Measurements from ENCODE around the gene BMX.

BMX gene

DNA sequence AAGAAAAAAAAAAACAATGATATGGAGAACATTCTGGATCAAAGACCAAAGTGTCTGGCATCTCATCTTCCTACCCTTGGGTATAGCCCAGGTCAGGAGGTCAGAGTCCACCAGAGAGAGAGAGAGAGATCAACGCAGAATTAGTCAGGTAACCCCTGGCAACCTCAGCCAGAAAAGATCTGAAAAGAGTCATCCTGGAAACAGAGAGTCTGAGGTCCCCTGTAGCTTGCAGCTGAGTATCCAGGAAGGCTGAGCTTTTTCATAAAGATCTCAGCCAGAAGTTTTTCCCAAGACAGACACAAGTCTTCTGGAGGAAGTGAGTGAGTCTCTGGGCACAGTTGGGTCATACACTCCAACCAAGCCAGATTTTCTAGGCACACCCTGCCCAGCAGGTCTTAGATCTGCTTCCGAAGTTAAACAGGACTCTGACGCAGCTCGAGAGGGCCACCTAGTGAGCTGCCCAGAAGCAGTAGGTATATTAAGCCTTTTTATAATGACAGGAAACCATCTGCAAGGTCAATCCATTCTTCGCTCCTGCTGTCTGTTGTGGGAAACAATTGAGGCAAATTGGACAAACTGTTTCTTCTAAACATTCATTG, 64.5 kb downstream of the BMX start:
- peak; percentile 66 for TF ChIP-seq CTCF (IDR thresholded peaks at IDR 0.05; ENCODE audit: low read depth, low read length)
- peak; percentile 22 for DNase-seq (ENCODE audit: extremely low read depth, low read depth)

- no peak for DNase-seq (ENCODE audit: extremely low read depth, low read depth)
Observed at GRCh38 chrX:15566244-15566643, 65.6 kb downstream of the BMX start.

DNA sequence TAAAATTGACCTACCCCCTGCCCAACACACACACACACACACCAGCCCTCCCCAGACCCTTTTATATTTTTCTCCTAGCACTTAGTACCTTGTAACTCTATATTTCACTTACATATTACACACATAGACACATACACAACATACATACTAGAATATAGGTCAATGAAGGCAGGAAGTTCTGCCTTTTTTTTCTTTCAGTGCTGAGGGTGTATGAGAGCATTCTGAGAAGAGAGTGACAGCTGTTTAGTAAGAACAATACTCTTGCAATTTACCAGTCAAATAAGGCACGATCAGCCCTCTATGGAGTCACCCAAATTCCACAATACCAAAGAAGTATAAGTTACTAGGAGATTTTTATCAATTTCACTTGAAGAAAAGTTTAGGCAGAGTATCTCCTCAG, 66.7 kb downstream of the BMX start:
- TF ChIP-seq CTCF (IDR thresholded peaks at IDR 0.05; ENCODE audit: low read depth, low read length) = no peak
- DNase-seq (ENCODE audit: extremely low read depth, low read depth) = no peak

More at GRCh38 chrX:15566244-15566643, 65.6 kb downstream of the BMX start:
- TF ChIP-seq CTCF (IDR thresholded peaks at IDR 0.05; ENCODE audit: low read depth, low read length) = no peak

DNA sequence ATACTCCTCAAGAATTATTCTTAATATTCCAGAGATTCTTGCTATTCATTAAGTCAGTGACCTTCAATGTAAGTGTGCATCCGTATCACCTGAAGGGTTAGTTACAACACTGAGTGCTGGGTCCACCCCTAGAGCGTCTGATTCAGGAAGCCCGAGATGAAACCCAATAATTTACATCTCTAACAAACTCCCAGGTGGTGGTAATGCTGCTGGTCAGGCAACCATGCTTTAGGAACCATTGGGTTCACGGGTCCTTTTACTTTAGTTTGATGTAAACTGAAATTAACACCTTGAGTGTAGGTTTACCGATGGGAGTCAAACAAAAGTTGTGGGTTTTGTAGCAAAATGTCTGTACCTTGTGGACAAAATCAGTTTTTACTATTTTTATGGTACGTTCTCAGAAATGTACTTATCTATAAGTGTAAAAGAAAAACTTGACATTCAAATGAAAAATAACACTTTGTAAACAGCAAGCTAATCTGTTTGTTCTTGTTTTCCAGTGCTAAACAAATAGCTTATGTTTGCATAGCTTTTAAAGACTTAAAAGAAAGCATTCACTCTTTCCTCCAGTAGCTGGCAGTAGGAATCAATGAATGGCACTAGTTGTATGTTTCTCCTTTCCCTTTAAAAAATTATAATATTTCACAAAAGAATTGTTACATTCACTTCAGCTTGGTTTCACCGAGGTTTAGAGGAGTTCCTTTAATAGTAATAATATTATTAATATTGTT, 67.4 kb downstream of the BMX start:
- TF ChIP-seq CTCF (IDR thresholded peaks at IDR 0.05; ENCODE audit: low read depth, low read length) = no peak; the same call in none of the 2 replicates
- no peak for DNase-seq (ENCODE audit: extremely low read depth, low read depth)

GRCh38 chrX:15570145-15570544, 69.5 kb downstream of the BMX start:
- no peak for DNase-seq (ENCODE audit: extremely low read depth, low read depth)
- TF ChIP-seq CTCF (IDR thresholded peaks at IDR 0.05; ENCODE audit: low read depth, low read length) = no peak

DNA sequence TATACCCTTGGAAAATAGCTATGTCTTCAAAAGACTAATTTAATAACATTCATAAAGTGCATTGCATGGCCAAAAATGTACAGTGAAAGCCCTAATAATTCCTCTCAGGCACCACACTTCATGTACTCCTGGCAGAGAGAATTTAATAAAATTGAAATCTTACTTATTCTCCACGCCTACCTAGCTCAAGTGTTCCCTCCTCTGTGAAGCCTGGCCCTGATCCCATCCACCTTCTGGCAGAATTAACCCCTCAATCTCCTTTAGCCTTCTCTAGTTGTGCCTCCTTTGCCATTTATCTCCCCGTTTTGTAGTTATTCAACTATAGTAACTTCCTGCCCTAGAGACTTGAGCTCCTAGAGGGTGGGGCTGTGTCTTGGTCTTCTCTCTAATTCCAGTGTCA, 73.4 kb downstream of the BMX start:
- DNase-seq (ENCODE audit: extremely low read depth, low read depth) = no peak
- no peak for TF ChIP-seq CTCF (IDR thresholded peaks at IDR 0.05; ENCODE audit: low read depth, low read length)

DNA sequence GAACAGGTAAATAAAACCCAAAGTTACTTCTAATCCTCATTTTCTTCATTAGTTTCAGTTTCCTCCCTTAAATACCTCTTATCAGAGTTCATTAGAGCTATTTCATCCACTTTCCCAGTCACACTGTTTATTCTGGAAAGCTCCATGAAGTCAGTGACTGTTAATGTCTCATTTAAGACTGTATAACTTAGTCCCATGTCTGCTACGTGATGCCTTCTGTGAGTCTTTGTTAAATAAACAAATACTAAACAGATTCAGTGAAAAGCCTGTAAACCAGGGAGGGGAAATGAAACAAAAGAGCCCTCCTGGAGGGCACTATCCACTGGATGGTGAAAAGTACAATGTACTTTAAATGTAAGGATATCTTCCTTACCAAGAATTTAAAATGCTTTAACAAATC, 75.4 kb downstream of the BMX start:
- no peak for DNase-seq (ENCODE audit: extremely low read depth, low read depth)
- no peak for TF ChIP-seq CTCF (IDR thresholded peaks at IDR 0.05; ENCODE audit: low read depth, low read length)
